NCI-H1930 (cell line): ENCODE data around the gene PTPRG.

Experiments used
- DNase-seq, 2 experiments: peaks; one replicate each; lab custom pipeline; 2025; lab: John Stamatoyannopoulos, UW

The PTPRG gene

GRCh38 chr3:61961900-61962299 is 400.5 kb downstream of the PTPRG start:
- DNase-seq = no peak

DNA sequence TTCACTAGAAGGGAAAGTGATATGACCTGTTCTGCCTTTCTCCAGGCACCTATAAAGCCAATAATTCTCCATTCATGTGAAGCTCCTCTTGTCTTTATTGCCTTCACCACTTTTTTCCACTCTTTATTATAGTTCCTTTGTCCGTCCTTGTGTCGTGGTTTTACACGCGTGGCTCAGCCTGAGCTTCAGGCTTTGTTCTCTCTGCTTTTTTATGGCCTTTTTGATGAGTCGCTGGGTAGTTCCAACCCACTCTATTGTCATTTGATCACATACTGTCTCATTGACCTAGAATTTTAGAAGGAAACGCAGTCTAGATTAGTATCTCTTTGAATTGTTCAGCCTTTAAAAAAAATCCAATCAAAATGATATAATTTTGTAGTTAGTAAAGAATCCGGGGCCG is 403.2 kb downstream of the PTPRG start:
- DNase-seq = no peak

DNA sequence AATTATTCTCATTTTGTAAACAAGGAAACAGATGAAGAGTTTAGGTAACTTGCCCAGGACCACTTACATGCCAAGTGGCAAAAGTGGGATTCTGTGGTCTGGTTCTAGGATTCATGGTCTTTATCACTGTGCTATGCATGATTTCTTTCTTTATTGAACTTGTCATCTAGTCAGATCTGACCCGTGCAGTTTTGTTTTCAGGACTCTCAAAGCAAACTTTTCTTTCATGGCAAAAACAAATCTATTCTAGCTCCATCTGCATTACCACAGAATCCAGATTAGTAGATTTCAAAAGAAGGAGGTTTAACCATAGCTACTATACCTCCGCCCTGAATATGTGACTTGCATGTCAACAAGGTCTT is 404.4 kb downstream of the PTPRG start:
- DNase-seq = no peak

DNA sequence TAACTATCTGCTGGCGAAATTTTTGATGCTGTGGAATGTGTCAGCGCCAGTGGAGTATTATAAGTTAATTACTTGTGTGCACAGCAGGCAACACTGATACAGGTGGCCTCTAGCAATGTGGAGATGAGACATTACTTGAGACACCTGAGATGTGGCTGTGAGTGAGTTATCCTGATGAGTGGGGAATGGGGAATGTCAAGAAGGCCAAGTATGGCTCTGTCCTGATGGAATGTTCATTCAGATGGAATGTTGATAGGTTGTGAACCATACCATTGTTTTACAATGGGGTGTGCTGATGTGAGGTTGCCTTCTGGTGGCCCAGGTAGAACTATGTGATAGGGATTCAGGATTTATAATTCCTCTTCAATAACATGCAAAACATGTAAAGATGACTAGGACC is 404.8 kb downstream of the PTPRG start:
- DNase-seq = no peak

DNA sequence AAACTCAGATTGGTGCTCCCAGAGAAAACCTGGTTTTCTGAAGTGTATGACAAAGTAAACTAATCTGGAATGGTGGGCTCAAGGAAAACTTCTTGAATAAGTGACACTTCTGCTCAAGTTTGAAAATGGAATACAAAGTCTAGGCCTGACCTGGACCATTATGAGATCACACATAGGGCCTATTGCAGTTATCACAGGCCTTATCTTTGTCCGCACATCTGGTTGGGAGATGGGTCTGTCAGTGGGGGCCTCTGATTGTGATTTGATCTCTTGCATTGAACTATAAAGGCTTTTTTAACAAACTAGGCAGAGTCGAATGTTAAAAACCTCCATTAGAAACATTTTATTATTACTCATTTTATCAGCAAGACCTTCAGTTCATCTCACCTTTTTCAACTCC is 405.6 kb downstream of the PTPRG start:
- no peak for DNase-seq

DNA sequence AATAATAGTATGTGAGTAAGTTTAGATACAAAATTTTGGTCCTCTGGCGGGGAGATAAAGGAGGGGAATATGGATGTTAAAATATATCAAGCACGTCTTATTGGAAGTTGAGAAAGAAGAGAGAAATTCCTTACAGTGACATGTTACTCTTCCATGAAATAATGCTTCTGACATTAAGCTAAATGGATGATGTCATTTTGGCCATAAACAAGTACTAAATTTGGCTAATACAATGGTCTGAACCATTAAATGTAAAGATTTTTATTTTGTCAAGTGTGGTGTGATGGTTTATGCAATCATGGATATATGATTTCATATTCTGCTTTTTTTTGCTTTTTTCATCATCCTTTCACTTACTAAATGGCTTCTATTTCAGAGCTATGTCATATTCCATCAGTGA is 406.6 kb downstream of the PTPRG start:
- DNase-seq = no peak

DNA sequence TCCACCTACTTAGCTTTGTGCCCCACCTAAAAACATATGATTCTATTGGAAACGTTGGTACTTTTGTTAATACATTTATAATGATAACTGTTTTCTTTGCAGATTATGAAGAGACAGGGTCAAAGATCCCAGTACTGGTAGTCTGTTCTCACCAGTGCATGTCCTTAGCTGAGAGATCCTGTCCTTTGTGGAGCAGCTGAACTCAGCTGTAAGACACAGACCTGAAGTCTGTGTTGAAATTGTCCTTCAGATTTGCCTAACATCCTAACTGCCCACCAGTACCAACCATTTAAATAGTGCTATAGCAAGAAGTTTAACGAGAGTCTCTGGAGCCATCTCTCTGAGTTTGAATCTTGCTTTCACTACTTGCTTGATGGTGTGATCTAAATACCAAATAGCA is 413.3 kb downstream of the PTPRG start:
- peak in 1 of 2 experiments; percentile 36 for DNase-seq

DNA sequence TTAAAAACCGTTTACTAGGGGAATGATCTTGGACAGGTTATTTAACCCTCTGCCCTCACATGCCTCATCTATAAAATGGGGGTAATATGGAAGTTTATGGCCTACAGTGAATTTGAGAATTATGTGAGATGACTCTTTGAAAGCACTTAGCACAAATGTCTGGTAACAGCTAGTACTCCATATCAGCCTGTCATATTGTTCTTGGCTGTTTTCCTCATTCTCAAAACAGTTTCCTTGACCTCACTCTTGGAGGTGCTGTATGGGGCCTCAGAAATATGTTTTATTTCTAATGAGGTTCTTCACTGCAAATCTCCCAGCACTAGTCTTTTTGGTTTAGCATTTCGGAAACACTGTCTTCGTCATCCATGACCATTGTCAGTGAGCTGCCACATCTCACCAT is 413.8 kb downstream of the PTPRG start:
- no peak for DNase-seq

GRCh38 chr3:61975936-61976335 is 414.6 kb downstream of the PTPRG start:
- DNase-seq = no peak

- DNase-seq = no peak
These were observed 417.4 kb downstream of the PTPRG start for GRCh38 chr3:61978460-61979419.

DNA sequence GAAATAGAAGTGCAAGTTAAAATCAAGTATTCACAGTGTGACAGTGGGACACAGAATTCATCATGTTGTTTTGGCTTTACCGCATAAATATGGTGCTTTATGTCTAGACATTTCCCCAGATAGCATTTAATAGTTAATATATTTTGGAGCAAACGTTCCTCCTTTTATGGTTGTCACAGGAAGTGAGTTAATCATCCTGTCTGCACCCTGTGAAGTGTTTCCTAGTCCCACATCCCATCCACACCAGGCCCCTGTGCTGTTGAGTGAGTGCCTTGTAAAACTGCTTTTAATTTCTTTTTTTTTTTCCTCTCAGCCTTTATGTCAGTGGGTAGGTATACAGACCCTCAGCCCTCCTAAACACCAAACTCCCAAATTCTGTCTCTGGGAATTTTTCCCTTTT is 418.3 kb downstream of the PTPRG start:
- no peak for DNase-seq

- DNase-seq = no peak
These were observed 418.7 kb downstream of the PTPRG start for GRCh38 chr3:61980041-61980440.

GRCh38 chr3:61981060-61981459 is 419.7 kb downstream of the PTPRG start:
- DNase-seq = no peak

- no peak for DNase-seq
These were observed 422.1 kb downstream of the PTPRG start for GRCh38 chr3:61983479-61983878.

- no peak for DNase-seq
These were observed 423.6 kb downstream of the PTPRG start for GRCh38 chr3:61985020-61985419.

GRCh38 chr3:61986473-61986872 is 425.1 kb downstream of the PTPRG start:
- no peak for DNase-seq

DNA sequence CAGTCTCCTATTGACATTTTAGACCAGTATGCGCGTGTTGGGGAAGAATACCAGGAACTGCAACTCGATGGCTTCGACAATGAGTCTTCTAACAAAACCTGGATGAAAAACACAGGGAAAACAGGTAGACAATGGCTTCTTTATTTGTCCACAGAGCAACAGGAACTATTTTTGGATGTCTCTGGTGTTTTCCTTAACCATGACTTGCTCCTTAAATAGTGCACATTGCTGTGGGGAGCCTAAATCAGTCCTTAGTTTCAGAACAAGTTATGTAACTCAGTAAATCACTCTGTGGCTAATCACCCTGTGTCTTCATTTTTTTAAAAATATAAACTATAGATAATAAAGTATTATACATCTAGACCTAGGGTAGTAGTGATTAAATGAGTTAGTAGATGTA is 428.3 kb downstream of the PTPRG start:
- no peak for DNase-seq

DNA sequence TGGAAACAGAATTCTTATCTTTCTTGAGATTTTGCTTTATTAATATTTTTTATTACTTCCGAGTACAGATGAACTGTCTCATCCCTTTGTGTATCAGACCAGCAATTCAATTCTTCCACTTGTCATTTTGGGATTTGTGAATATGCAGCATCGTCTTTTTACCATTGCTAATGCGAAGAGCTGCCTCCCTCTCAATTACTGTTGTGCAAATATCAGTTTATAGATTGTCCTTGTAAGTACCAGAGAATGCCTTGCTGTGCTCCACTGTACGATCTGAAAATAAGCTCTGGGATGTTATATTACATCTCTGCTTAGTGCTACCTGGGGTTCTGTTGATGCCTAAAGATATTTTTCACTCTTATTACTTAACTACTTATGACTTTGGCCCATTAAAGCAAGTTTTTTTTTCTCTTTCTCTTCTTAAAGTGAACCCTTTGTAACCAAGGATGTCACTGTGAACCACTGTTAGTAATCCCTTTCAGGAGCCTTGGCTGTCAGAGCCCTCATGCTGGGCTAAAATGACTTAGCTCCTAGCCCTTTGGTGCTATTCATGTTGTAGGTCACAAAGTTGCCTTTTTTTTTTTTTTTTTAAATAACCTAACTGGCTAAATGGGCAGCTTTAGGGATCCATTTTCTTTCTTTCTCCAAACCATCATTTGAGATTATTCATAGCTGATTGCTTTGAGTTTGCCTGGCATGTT is 429.1 kb downstream of the PTPRG start:
- no peak for DNase-seq

GRCh38 chr3:61991706-61992105 is 430.3 kb downstream of the PTPRG start:
- no peak for DNase-seq

- DNase-seq = peak; percentile 29 to 56
These were observed 435.0 kb downstream of the PTPRG start for GRCh38 chr3:61996366-61996765.

- DNase-seq = no peak
These were observed 435.7 kb downstream of the PTPRG start for GRCh38 chr3:61997101-61997500.

- no peak for DNase-seq
These were observed 442.5 kb downstream of the PTPRG start for GRCh38 chr3:62003835-62004234.

DNA sequence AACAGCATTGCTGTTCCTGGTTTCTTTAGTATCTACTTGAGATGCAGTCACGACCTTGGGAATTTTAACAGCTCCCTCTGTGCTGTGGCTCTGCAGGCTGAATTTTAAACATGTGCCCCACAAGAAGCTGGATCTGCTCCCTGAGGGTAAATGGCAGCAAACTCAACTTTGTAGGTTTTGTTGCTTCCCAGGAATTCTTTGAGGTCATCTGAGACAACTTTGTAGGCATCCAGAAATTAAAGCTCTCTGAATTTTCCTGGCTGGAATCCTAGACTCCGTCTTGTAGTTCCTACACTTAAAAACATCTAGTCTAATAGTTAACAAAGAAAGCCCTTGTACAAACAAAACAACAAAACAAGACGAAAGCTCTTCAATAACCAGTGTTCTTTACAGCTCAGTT is 445.7 kb downstream of the PTPRG start:
- no peak for DNase-seq
